Tibial artery (tissue), 4 donors: ENCODE results near the gene FOXO6.

Experiments used
- DNase-seq, 2 donors: peaks; one replicate each; pipeline ENCODE4 v3.0.0-alpha.2; 2019
- H3K27ac ChIP-seq, 2 donors: fragments of 200-600 bp; sonication (generic) in 1 of 2; 1 replicate in 1 of 2; 2 replicates in 1 of 2; pipeline ENCODE4 v1.5.1; 2018 to 2019; ENCODE audit warnings: mild to moderate bottlenecking in 1 of 2
- H3K27me3 ChIP-seq, 2 donors: fragments of 200-600 bp; sonication (generic) in 1 of 2; one replicate each; pipeline versions ENCODE4 v1.5.1 to v1.6.0; 2016 to 2019
- H3K36me3 ChIP-seq, 3 donors: fragments of 200-600 bp; sonication (generic) in 2 of 3; one replicate each; pipeline ENCODE4 v1.5.1; 2016 to 2019; ENCODE audit warnings: mild to moderate bottlenecking in 2 of 3
- H3K4me1 ChIP-seq, 4 donors: fragments of 200-600 bp; sonication (generic) in 2 of 4; 1 replicate in 3 of 4; 2 replicates in 1 of 4; pipeline ENCODE4 v1.5.1; 2016 to 2019
- H3K4me3 ChIP-seq, 2 donors: fragments of 200-600 bp; sonication (generic) in 1 of 2; 1 replicate in 1 of 2; 2 replicates in 1 of 2; pipeline ENCODE4 v1.5.1; 2018 to 2019; ENCODE audit warnings: mild to moderate bottlenecking in 2 of 2
- H3K9me3 ChIP-seq, 3 donors: fragments of 200-600 bp; sonication (generic) in 1 of 3; one replicate each; pipeline ENCODE4 v1.5.1; 2016 to 2019
- CTCF ChIP-seq, 2 experiments: fragments of 200-600 bp in 1 of 2; fragments of 450-650 bp in 1 of 2; IDR thresholded peaks; one replicate each; pipeline ENCODE4 v1.5.1; 2017 to 2019; ENCODE audit warnings: antibody characterized with exemption in 2 of 2, mild to moderate bottlenecking in 1 of 2, moderate library complexity in 1 of 2
- intact Hi-C: fragments of 100-400 bp; cut with DNase I; formaldehyde crosslinking; loops from one replicate; pipeline ENCODE4 v1.15.0; 2023; ENCODE audit warnings: low total_unique reads

FOXO6 gene

GRCh38 chr1:41327383-41327999 lies 33.7 kb upstream of the FOXO6 start:
- DNase-seq: no peak
- intact Hi-C loops: no loop called here
- no peaks in the 10 kb centered on the region for H3K9me3 ChIP-seq
- no peaks in the 10 kb centered on the region for H3K36me3 ChIP-seq
- H3K4me3 ChIP-seq: no peak overlapping the region
- no peaks in the 10 kb centered on the region for H3K4me1 ChIP-seq
- no peak for TF ChIP-seq CTCF (IDR thresholded peaks at IDR 0.05)
- no peak overlapping the region for H3K27ac ChIP-seq
- peaks cover 0 to 15% of the 10 kb centered on the region in 2 donors for H3K27me3 ChIP-seq

GRCh38 chr1:41328001-41328615 lies 33.1 kb upstream of the FOXO6 start:
- Histone ChIP-seq H3K9me3 (no peaks in the 10 kb centered on the region), H3K4me1 (no peaks in the 10 kb centered on the region), H3K36me3 (no peaks in the 10 kb centered on the region), H3K27ac (no peak overlapping the region), H3K4me3 (no peak overlapping the region), H3K27me3 (peaks cover 0 to 18% of the 10 kb centered on the region in 2 donors)
- DNase-seq: no peak
- TF ChIP-seq CTCF (IDR thresholded peaks at IDR 0.05): no peak
- intact Hi-C loops: no loop called here

- TF ChIP-seq CTCF (IDR thresholded peaks at IDR 0.05): no peak
- Histone ChIP-seq H3K27ac (no peak overlapping the region), H3K4me3 (no peak overlapping the region), H3K9me3 (no peaks in the 10 kb centered on the region), H3K4me1 (no peaks in the 10 kb centered on the region), H3K36me3 (no peaks in the 10 kb centered on the region), H3K27me3 (peaks cover 0 to 22% of the 10 kb centered on the region in 2 donors)
- intact Hi-C loops: no loop called here
- no peak for DNase-seq
Measured at GRCh38 chr1:41328780-41329640, 32.2 kb upstream of the FOXO6 start.

DNA sequence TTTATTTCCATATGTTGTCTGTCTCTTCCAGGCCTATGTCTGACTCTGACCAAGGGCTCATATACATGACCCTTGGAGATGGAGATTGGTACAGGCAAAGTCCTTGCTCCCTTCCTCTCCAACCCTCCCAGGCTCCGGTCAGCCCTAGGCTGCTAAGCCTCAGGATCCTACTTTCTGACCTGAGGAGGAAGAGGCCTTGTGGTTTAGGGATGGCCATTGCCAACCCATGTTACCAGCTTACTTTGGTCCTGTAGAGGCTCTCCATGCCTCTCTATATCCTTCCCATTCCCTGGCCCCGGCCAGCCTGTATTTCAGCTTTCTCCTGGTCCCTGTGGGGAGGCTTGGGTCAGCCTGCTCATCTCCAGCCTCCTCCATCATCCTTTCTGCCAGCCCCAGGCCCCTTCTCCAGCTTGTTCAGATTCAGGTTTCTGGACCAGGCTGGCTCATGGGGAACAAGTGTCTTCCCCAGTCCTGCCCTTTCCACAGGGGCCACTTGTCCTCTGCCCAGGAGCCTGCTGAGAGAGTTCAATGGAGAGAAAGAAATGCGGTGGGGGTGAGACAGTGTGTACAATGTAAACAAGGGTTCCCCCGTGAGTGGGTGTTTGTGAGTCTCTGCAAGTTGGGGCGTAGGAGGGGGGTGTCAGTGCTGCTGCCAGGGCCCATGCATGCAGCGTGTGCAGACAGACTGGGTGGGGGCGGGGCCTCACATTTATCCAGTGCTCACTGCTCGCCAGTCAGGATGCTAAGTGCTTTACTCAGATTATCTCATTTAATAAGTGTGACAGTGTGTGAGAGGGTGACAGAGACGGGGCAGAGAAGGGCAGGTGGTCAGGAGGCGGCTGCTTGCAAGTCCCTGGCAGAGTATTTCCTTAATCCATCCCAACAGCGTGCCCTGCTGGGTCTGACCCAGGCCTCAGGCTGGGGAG lies 31.3 kb upstream of the FOXO6 start:
- no peak overlapping the region for H3K4me3 ChIP-seq
- no peak for DNase-seq
- TF ChIP-seq CTCF (IDR thresholded peaks at IDR 0.05): no peak
- peaks cover 0 to 22% of the 10 kb centered on the region in 2 donors for H3K27me3 ChIP-seq
- H3K4me1 ChIP-seq: no peaks in the 10 kb centered on the region
- no peaks in the 10 kb centered on the region for H3K9me3 ChIP-seq
- no peak overlapping the region for H3K27ac ChIP-seq
- intact Hi-C loops: no loop called here
- H3K36me3 ChIP-seq: no peaks in the 10 kb centered on the region
